Measurements from ENCODE around the gene GBA3. TPM values are rescaled to one million over a fixed set of nuclear protein-coding genes. Genes with fewer than 3 reads are reported as not detected.

Gene GBA3
- total RNA-seq, 1 donor from 2014 or later = 0.63 TPM

DNA sequence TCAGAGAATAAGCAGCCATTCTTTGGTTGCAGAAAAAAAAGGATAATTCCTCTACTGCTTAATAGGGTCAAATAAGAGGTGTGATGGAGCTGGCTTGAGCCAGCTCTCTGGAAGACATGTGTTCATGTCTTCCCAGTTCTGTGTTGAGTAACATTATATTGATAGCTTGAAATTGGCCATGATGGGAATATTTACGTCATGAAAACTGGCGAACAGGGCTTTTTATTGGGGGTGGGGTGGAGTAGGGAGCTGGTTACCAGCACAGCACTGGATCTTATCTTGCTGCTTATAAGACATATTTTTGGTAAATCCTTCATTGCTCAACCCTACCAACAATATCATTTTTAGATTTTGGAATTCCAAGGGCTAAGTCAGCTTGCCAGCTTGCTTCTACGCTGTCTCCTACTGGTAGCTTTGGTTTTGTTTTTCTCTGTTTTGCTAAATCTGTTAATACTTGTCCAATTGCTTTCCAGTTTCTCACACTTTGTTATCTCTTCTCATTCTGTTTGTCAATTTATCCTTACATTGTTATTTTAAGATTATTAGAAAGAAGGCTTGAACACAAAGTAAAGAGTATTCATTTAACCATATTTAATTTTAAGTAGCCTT, 25.3 kb upstream of the GBA3 start:
- TF ChIP-seq, protein P1, sequence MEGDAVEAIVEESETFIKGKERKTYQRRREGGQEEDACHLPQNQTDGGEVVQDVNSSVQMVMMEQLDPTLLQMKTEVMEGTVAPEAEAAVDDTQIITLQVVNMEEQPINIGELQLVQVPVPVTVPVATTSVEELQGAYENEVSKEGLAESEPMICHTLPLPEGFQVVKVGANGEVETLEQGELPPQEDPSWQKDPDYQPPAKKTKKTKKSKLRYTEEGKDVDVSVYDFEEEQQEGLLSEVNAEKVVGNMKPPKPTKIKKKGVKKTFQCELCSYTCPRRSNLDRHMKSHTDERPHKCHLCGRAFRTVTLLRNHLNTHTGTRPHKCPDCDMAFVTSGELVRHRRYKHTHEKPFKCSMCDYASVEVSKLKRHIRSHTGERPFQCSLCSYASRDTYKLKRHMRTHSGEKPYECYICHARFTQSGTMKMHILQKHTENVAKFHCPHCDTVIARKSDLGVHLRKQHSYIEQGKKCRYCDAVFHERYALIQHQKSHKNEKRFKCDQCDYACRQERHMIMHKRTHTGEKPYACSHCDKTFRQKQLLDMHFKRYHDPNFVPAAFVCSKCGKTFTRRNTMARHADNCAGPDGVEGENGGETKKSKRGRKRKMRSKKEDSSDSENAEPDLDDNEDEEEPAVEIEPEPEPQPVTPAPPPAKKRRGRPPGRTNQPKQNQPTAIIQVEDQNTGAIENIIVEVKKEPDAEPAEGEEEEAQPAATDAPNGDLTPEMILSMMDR (conservative IDR thresholded peaks at IDR 0.05; ENCODE audit: low read depth, low read length) = no peak
- H3K4me3 ChIP-seq (ENCODE audit: low read depth, low read length) = no peak overlapping the region
- no peak for DNase-seq (ENCODE audit: low read depth)

DNA sequence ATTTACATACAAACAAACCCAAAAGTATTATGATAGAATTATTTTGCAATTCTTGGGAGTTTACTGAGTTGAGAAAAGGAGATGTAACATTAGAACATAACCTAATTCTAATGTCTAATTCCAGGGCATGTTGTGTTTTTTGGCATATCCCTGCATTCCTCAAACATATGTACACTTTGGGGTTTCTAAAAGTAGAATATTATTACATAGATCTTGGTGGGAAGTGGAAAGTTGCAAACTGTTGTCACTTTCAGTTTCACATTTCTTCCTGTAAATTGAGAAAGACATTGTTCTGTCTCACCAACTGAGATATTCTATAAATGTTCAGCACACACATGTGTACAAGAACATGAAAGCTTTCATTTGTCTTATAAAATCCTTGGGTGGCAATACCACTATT, 24.4 kb upstream of the GBA3 start:
- TF ChIP-seq, protein P1 (conservative IDR thresholded peaks at IDR 0.05; ENCODE audit: low read depth, low read length) = no peak
- DNase-seq (ENCODE audit: low read depth) = no peak

DNA sequence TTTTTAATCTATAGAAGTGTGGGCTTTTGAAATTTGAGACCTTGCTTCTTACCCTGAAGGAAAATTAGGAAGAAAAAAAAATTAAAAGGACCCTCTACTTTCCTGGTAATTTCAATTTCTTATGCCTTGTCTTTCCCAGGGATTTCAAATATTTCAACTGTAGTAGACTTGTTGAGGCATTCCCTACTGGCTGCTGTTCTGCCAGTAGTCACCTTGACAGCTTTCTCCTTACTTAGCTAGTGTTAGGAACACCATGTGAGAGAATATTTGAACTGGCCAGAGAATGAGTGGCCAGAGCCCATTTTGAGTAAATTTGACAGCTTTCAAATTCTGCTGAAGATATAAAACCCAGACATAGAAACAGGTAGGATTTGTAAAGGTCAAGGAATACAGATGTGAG, 24.0 kb upstream of the GBA3 start:
- no peak for DNase-seq (ENCODE audit: low read depth)
- TF ChIP-seq, protein P1 (conservative IDR thresholded peaks at IDR 0.05; ENCODE audit: low read depth, low read length) = no peak
- no peak overlapping the region for H3K4me3 ChIP-seq (ENCODE audit: low read depth, low read length)

More for the DNA sequence above, 24.4 kb upstream of the GBA3 start:
- H3K4me3 ChIP-seq (ENCODE audit: low read depth, low read length) = no peak overlapping the region

DNA sequence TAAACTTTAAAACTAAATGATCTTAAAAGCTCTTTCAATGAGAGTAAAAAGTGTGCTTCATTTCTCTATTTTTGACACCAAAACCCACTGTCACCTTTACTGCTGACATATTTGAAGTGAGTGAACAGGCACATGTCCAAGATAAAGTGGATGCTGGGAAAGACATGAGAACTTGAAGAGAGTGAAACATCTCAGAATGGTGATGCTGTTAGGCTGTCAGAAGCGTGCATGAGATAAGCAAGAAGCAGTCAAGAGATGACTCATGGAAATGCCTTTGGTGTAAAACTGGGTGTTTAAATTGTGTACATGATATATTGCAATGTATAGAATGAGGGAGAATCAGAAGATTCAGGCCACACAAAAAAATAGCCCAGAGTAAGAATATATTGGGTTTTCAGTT, 21.8 kb upstream of the GBA3 start:
- TF ChIP-seq, protein P1 (conservative IDR thresholded peaks at IDR 0.05; ENCODE audit: low read depth, low read length) = no peak
- no peak for DNase-seq (ENCODE audit: low read depth)
- H3K4me3 ChIP-seq (ENCODE audit: low read depth, low read length) = no peak overlapping the region

DNA sequence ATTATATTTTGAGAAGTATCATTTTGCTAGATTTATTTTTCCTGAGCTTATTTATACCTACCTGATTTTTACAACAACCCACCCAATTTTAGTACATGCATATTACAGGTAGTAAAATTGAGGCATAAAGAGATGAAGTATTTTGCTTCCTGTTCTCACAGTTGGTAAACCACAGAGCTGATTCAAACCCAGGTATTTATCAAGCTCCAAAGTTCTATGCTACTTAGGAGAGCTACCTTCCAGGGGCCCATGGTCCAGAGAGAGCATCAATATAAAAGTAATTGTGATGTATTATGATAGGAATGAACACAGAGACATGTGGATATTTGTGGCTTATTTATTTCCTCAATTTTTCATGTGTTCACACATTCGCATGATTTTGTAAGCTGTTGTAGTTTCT, 20.2 kb upstream of the GBA3 start:
- no peak overlapping the region for H3K4me3 ChIP-seq (ENCODE audit: low read depth, low read length)
- no peak for DNase-seq (ENCODE audit: low read depth)
- TF ChIP-seq, protein P1 (conservative IDR thresholded peaks at IDR 0.05; ENCODE audit: low read depth, low read length) = no peak

DNA sequence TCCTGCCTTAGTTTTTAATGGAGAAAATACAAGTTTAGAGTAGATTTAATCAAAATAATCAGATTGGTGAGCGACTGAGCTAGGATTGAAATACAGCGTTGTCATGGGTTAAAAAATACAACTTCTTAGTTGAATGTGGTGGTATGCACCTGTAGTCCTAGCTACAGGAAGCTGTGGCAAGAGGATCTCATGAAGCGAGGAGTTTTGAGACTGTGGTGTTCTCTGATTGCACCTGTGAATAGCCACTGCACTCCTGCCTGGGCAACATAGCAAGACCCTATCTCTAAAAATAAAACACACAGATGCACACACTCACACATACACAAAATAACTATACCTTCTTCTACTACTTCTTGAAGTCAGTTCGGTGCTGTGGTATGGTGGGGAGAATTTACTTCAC, 19.8 kb upstream of the GBA3 start:
- TF ChIP-seq, protein P1 (conservative IDR thresholded peaks at IDR 0.05; ENCODE audit: low read depth, low read length) = no peak
- H3K4me3 ChIP-seq (ENCODE audit: low read depth, low read length) = no peak overlapping the region
- DNase-seq (ENCODE audit: low read depth) = no peak

DNA sequence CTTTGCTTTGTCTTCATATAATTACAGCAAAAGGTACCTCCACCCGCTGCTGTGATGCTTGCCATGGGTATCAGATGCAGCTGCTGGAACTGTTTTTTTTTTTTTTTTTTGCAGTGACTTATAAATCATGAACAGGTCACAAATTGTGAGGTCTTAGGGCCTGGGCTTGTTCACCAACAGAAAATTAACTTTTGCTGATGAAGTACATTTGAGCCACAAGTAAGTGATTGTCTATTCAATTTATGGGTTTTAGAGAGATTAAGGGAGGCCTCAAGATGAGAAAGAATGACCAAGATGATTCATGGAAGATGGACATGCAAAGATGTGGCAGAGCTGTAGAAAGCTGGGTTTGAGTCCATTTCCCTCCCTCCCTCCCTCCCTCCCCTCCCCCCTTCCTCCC, 18.0 kb upstream of the GBA3 start:
- TF ChIP-seq, protein P1 (conservative IDR thresholded peaks at IDR 0.05; ENCODE audit: low read depth, low read length) = no peak
- no peak for DNase-seq (ENCODE audit: low read depth)
- no peak overlapping the region for H3K4me3 ChIP-seq (ENCODE audit: low read depth, low read length)

All from epithelial cell of proximal tubule (primary cell).